HepG2 (cell line): Measurements from ENCODE around the gene ZNF154. TPM values are rescaled to one million over a fixed set of nuclear protein-coding genes. Genes with fewer than 3 reads are reported as not detected.

Experiments used
- ATAC-seq: fragments of 200-7000 bp; cut with Tn5 transposase; 3 replicates; pipeline ENCODE4 v1.9.1; 2020; ENCODE audit warnings: mild to moderate bottlenecking, moderate library complexity
- BruUV-seq: library from RNA; stranded (reverse); fragments of 400-500 nt; replicated peaks from 2 replicates; lab custom pipeline; 2021; lab: Mats Ljungman, UMichigan
- CTCF ChIA-PET: fragments of 300-600 bp; formaldehyde crosslinking; extraction: SDS; loops from one replicate; lab custom pipeline; 2021; ENCODE audit warnings: low total read pairs, inconsistent platforms, low intra/inter-chr PET ratio; lab: Yijun Ruan, JAX
- POLR2A ChIA-PET: fragments of 350-600 bp; sonication (Branson Sonifier 250); formaldehyde crosslinking; loops from one replicate; lab custom pipeline; 2020; ENCODE audit warnings: antibody characterized with exemption, inconsistent platforms; lab: Yijun Ruan, JAX
- DNase-seq: peaks from one replicate; pipeline ENCODE4 v3.0.0-alpha.2; 2015; ENCODE audit warnings: low spot score
- FAIRE-seq: peaks from 3 replicates; lab custom pipeline; 2011; peaks lifted over from hg19 to GRCh38; lab: Jason Lieb, UNC
- H2AFZ ChIP-seq: one replicate; pipeline ENCODE4 v1.6.1; 2011; ENCODE audit warnings: low read length, inconsistent platforms
- H3K27ac ChIP-seq: fragments of 300-600 bp; 3 replicates; pipeline ENCODE4 v1.8.0; 2011; ENCODE audit warnings: mixed run types, mild to moderate bottlenecking, mixed read lengths, low read length, inconsistent platforms; ENCODE audit not compliant: insufficient read depth; ENCODE audit errors: extremely low read length
- H3K27me3 ChIP-seq, 2 experiments: fragments of 200-600 bp in 1 of 2; 2 replicates in 1 of 2; 3 replicates in 1 of 2; pipeline versions ENCODE4 v1.6.0 to v1.8.0; 2011; ENCODE audit warnings: low read length in 2 of 2, mild to moderate bottlenecking in 2 of 2, moderate library complexity in 2 of 2, inconsistent platforms in 1 of 2; ENCODE audit not compliant: insufficient read depth in 2 of 2, control insufficient read depth in 1 of 2
- H3K36me3 ChIP-seq, 2 experiments: fragments of 200-600 bp in 1 of 2; replicated peaks in 1 of 2; 2 replicates in 1 of 2; 3 replicates in 1 of 2; pipeline versions ENCODE4 v1.5.1 to v1.8.0; 2011; ENCODE audit warnings: low read length in 2 of 2, inconsistent platforms in 1 of 2; ENCODE audit not compliant: insufficient read depth in 2 of 2, control insufficient read depth in 1 of 2
- H3K4me1 ChIP-seq: 2 replicates; pipeline ENCODE4 v1.5.1; 2012; ENCODE audit warnings: low read length, inconsistent platforms; ENCODE audit not compliant: insufficient read depth
- H3K4me2 ChIP-seq: 2 replicates; pipeline ENCODE4 v1.6.0; 2011; ENCODE audit warnings: low read depth, low read length, inconsistent platforms
- H3K4me3 ChIP-seq, 3 experiments: fragments of 200-600 bp in 1 of 3; sonication (generic), shearing (Covaris generic) in 1 of 3; replicated peaks in 1 of 3; 2 replicates each; pipeline ENCODE4 v1.5.1; 2011 to 2016; ENCODE audit warnings: low read length in 3 of 3, inconsistent platforms in 2 of 3, low read depth in 2 of 3, mild to moderate bottlenecking in 2 of 3, control low read depth in 1 of 3, mixed read lengths in 1 of 3; ENCODE audit not compliant: insufficient read depth in 1 of 3
- H3K79me2 ChIP-seq: one replicate; pipeline ENCODE4 v1.6.1; 2011; ENCODE audit warnings: low read length, inconsistent platforms; ENCODE audit not compliant: insufficient read depth
- H3K9ac ChIP-seq: 2 replicates; pipeline ENCODE4 v1.6.0; 2011; ENCODE audit warnings: mild to moderate bottlenecking, low read depth, low read length, inconsistent platforms; ENCODE audit not compliant: insufficient read depth
- H3K9me3 ChIP-seq: 2 replicates; pipeline ENCODE4 v1.5.1; 2012; ENCODE audit warnings: mild to moderate bottlenecking, low read length
- H4K20me1 ChIP-seq: 2 replicates; pipeline ENCODE4 v1.6.0; 2011; ENCODE audit warnings: inconsistent platforms, mild to moderate bottlenecking, low read length, moderate library complexity; ENCODE audit not compliant: insufficient read depth
- EEA1 ChIP-seq: sonication (generic); formaldehyde crosslinking; IDR thresholded peaks from 2 replicates; pipeline ENCODE4 v1.5.1; 2020; ENCODE audit warnings: mild to moderate bottlenecking, missing genetic modification reagents, borderline replicate concordance
- NFKBIZ ChIP-seq: IDR thresholded peaks from 2 replicates; pipeline ENCODE4 v1.6.1; 2018; ENCODE audit warnings: missing genetic modification reagents, missing compliant biosample characterization
- ZNF557 ChIP-seq: sonication (generic); formaldehyde crosslinking; IDR thresholded peaks from 2 replicates; pipeline ENCODE4 v1.4.0; 2020; ENCODE audit warnings: missing genetic modification reagents
- ZNF607 ChIP-seq: sonication (generic); formaldehyde crosslinking; IDR thresholded peaks from 2 replicates; pipeline ENCODE4 v1.5.1; 2020; ENCODE audit warnings: missing genetic modification reagents, mild to moderate bottlenecking, borderline replicate concordance
- WGBS: methylation state at CpG from one replicate; pipeline ENCODE4 v1.1.6; 2017; ENCODE audit warnings: low lambda C conversion rate; 5-methylcytosine and 5-hydroxymethylcytosine counted together
- in situ Hi-C: cut with HindIII; loops from 2 replicates; pipeline ENCODE4 v1.10.0; 2017; ENCODE audit warnings: low pct_unique_long_range_greater_than_20kb; ENCODE audit not compliant: extremely low pct_ligation_motif_present
- intact Hi-C: fragments of 100-400 bp; cut with micrococcal nuclease; formaldehyde crosslinking; loops from one replicate; pipeline ENCODE4 v1.10.0; 2022; ENCODE audit not compliant: unreplicated experiment
- polyA plus RNA-seq, 8 experiments: library from polyadenylated mRNA; depleted of rRNA in 3 of 8; stranded (reverse) in 7 of 8; unstranded in 1 of 8; fragments of >200 nt; fragmentation: Illumina TruSeq in 4 of 8; extraction: Trizol in 4 of 8; gene quantifications; 2 replicates each; pipeline versions ENCODE4 v1.2.1 to v1.2.3, GENCODE V29; 2011 to 2016; ENCODE audit warnings: low read depth in 4 of 8, missing spikeins in 1 of 8, mixed read lengths in 1 of 8; ENCODE audit not compliant: insufficient read depth in 1 of 8
- total RNA-seq, 5 experiments: library from RNA; depleted of rRNA; stranded (reverse); fragments of >200 nt; fragmentation: Illumina TruSeq; extraction: Trizol; gene quantifications; 2 replicates each; pipeline ENCODE4 v1.2.3, GENCODE V29; 2016; ENCODE audit warnings: low read depth in 1 of 5

Gene ZNF154
- total and polyA plus RNA-seq, 2 of the 13 experiments (the other 11 are each of a cell fraction or from before 2014, with no cell fraction given): not detected

GRCh38 chr19:57671124-57671895, 37.7 kb downstream of the ZNF154 start:
- H3K4me1 ChIP-seq: no peaks in the 10 kb centered on the region
- intact Hi-C loops: no loop called here
- ChIA-PET POLR2A (interaction anchor here (2.4 kb wide), 1 partner anchor 10 kb away, joined by 8 read pairs; the partner anchor contains the start of gene ZNF551), CTCF (no interaction called here)
- FAIRE-seq: no peak
- H3K79me2 ChIP-seq: no peaks in the 10 kb centered on the region
- H3K4me3 ChIP-seq: no peak overlapping the region
- no peak overlapping the region for H2AFZ ChIP-seq
- H3K27ac ChIP-seq: no peak overlapping the region
- BruUV-seq: no TSS peak
- H3K9ac ChIP-seq: no peak overlapping the region
- H3K4me2 ChIP-seq: no peak overlapping the region
- H4K20me1 ChIP-seq: no peaks in the 10 kb centered on the region
- WGBS: 17% methylated on average over 7 of the region's 7 CpGs
- DNase-seq: no peak
- in situ Hi-C loops: no loop called here
- TF ChIP-seq ZNF607 (CRISPR knock-in tag): no peak
- H3K9me3 ChIP-seq: no peaks in the 10 kb centered on the region
- ATAC-seq: no peak
- H3K36me3 ChIP-seq: no peaks in the 10 kb centered on the region
- H3K27me3 ChIP-seq: no peaks in the 10 kb centered on the region; a peak in 1 of 5 replicates

GRCh38 chr19:57668635-57669034, 40.4 kb downstream of the ZNF154 start, which contains the start of gene ZSCAN4:
Gene ZSCAN4 (plus strand): TSS chr19:57668935. CDS start chr19:57676146, 7,211 bp downstream.
- no peak for ATAC-seq

More at GRCh38 chr19:57668635-57669034, 40.4 kb downstream of the ZNF154 start, which contains the start of gene ZSCAN4:
- TF ChIP-seq ZNF557 (CRISPR knock-in tag) (no peak), EEA1 (CRISPR knock-in tag) (no peak), NFKBIZ (CRISPR knock-in tag) (no peak)
- TF ChIP-seq, all 625 proteins: peak for 0
- Histone ChIP-seq H3K36me3 (no peaks in the 10 kb centered on the region), H4K20me1 (no peaks in the 10 kb centered on the region), H3K4me3 (no peak within 1 kb of the TSS), H3K27me3 (no peaks in the 10 kb centered on the region; a peak in 1 of 5 replicates), H3K4me1 (peaks cover 12% of the 10 kb centered on the region), H3K79me2 (no peaks in the 10 kb centered on the region), H3K9me3 (no peaks in the 10 kb centered on the region), H2AFZ (no peak within 1 kb of the TSS), H3K4me2 (no peak within 1 kb of the TSS), H3K27ac (no peak within 1 kb of the TSS), H3K9ac (no peak within 1 kb of the TSS)
- BruUV-seq: no TSS peak
- in situ Hi-C loops: no loop called here
- no peak for FAIRE-seq
- 71% methylated on average over 2 of the region's 2 CpGs for WGBS
- DNase-seq: no peak
- intact Hi-C loops: no loop called here
- ChIA-PET POLR2A (no interaction called here), CTCF (no interaction called here)
